GM18867 (cell line): ENCODE data around the gene SESN2.

Source experiments
- ATAC-seq: cut with Tn5 transposase; IDR thresholded peaks from one replicate; pipeline ENCODE4 v1.9.1; 2021; ENCODE audit warnings: mild to moderate bottlenecking, moderate library complexity; ENCODE audit not compliant: unreplicated experiment

SESN2 gene

DNA sequence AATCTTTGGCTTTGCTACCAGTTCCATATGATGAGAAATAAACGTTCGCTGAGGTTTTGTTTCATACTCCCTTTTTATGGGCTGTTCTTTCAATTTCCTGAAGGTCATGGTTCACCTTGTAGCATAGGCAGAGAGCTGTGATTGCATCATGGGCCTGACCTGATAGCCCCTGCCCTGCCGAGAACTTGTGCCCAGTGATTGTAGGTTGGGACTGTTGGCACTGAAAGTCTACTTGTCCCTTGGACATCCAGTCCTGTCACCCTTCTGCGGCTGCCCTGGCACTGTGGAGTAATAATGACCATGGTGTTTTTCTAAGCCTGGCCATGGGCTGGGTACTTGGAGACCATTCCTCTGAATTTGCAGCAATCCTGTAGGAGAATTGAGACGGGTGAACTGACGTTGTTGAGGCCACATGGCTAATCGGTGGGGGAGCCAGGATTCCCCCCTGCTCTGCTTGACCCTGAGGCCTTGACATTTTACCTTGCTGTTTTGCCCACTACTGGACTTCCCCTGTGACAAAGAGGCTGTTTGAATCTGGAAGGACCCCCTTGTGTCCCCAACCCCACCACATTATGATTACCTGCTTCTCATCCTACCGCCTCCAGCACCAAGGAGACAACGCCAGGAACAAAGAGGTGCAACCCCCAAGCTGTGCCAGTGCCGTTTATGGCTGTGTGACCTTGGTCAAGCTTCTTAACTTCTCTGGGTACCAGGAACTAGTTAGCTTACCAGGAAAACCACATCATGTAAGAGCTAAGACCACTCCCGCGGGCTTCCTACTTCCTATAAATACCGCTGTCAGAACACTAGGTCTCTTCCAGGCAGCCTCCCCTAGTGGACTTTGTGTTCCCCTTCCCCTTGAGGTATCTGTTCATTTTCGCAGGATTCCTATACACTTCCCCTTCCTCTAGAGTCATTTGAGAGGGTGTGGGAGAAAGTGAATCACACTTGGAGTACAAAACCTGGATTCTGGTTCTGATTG lies 23.4 kb downstream of the SESN2 start:
- ATAC-seq, result no peak

- ATAC-seq, result no peak
Observed at GRCh38 chr1:28286111-28286510, 26.8 kb downstream of the SESN2 start.

- ATAC-seq, result no peak
Observed at GRCh38 chr1:28288487-28288886, 29.2 kb downstream of the SESN2 start.

DNA sequence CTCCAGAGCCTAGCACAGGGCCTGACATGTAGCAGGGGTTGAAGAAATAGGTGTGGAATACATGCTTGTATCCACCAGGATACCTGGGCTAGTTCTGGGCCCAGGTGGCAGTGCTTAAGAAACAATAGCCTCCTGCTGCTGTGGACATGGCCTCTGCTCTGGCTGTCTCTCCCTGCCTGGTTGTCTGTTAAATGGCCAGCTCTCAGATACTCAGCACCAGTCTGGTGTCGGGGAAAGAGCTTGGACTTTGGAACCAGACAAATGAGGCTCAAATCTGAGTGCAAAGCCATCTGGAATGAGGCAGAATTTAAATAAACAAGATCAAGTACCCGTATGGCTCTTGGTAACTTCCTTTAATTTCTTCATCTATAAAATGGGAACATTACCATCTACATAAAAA lies 31.5 kb downstream of the SESN2 start:
- ATAC-seq, result no peak

- ATAC-seq, result no peak
Observed at GRCh38 chr1:28291711-28292110, 32.4 kb downstream of the SESN2 start.

DNA sequence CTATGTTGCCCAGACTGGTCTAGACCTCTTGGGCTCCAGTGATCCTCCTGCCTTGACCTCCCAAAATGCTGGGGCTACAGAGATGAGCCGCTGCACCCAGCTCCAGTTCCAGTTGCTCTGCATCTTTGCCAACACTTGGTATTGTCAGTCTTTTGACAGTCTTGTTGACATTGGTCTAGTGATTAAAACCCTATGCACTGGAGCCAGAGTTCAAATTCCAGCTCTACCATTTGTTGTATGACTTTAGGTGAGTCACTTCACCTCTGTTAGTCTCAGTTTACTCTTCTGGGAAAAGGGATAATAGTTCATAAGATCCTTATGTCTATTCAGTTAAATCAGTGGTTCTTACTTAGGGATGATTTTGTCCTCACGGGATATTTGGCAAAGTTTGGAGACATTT lies 36.6 kb downstream of the SESN2 start:
- ATAC-seq, result no peak

GRCh38 chr1:28296401-28297261 lies 37.3 kb downstream of the SESN2 start:
- no peak for ATAC-seq

- no peak for ATAC-seq
Observed at GRCh38 chr1:28297826-28298225, 38.5 kb downstream of the SESN2 start.

DNA sequence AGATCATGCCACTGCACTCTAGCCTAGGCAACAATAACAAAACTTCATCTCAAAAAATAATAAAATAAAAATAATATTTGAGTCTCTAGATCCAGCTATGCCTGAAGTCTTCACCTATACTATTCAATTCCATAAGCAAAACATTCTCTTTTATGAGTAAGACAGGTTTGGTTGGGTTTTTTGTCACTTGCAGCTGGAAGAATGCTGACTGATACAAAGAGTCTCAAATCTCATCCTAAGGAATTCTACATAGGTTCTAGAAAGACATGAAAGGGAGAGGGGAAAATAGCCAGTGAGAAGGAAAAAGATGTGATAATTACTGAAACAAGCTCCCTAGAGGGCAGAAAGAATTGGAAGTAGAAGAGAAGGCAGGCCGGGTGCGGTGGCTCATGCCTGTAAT lies 39.1 kb downstream of the SESN2 start:
- ATAC-seq, result no peak

GRCh38 chr1:28301368-28302174 lies 42.3 kb downstream of the SESN2 start:
- ATAC-seq, result no peak

- no peak for ATAC-seq
Observed at GRCh38 chr1:28302247-28302646, 42.9 kb downstream of the SESN2 start.

- no peak for ATAC-seq
Observed at GRCh38 chr1:28306301-28306949, 47.1 kb downstream of the SESN2 start.

- no peak for ATAC-seq
Observed at GRCh38 chr1:28308750-28309149, 49.4 kb downstream of the SESN2 start.

DNA sequence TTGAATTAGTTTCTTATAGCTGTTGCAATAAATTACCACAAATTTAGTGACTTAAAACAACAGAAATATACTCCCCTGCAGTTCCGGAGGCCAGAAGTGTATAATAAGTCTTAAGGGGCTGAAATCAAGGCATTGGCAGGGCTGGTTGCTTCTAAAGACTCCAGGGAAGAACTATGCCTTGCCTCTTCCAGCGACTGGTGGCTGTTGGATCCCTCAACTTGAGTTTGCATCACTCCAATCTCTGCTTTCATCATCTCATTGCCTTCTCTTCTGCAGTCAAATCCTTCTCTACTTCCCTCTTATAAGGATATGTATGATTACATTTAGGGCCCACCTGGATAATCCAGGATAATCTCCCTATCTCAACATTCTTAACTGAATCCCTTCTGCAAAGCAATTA lies 50.4 kb downstream of the SESN2 start:
- no peak for ATAC-seq

GRCh38 chr1:28313702-28314546 lies 54.6 kb downstream of the SESN2 start:
- ATAC-seq, result no peak

- no peak for ATAC-seq
Observed at GRCh38 chr1:28314547-28314941, 55.2 kb downstream of the SESN2 start.

- no peak for ATAC-seq
Observed at GRCh38 chr1:28317014-28317413, 57.7 kb downstream of the SESN2 start.

GRCh38 chr1:28322194-28322593 lies 62.9 kb downstream of the SESN2 start:
- ATAC-seq, result no peak

DNA sequence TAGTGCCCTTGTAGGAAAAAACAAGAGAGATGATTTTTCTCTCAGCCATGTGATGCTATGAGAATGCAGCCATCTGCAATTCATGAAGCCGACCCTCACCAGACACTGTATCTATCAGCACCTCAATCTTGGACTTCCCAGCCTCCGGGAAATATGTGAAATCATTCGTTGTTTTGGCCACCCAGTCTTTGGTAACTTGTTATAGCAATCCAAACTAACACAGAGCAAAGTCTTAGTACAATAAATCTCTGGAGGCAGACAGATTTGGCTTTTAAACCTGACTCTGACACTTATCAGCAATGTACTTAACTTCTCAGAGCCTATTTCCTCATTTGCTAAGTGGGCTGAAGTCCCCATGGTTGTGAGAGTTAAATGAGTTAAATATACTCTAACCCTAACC lies 64.4 kb downstream of the SESN2 start:
- ATAC-seq, result no peak

DNA sequence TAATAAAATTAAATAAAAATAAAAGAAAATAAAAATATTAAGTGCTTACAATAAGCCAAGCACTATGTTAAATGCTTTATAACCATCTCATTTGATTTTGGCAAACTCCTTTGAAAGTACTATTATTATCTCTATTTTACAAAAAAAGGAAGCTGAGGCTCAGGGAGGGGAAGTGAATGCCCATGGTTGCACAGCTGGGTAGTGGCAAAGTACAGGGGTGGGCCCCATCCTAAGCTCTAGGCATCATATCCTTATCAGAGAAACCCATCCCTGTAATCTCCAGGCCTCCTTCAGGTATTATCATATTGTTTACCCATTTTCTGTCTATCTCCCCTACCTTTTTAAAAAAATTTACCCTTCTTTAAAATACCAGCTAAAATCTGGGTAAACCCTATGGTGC lies 67.2 kb downstream of the SESN2 start:
- ATAC-seq, result no peak
